ENCODE measurements around the gene MAST2.

DNA sequence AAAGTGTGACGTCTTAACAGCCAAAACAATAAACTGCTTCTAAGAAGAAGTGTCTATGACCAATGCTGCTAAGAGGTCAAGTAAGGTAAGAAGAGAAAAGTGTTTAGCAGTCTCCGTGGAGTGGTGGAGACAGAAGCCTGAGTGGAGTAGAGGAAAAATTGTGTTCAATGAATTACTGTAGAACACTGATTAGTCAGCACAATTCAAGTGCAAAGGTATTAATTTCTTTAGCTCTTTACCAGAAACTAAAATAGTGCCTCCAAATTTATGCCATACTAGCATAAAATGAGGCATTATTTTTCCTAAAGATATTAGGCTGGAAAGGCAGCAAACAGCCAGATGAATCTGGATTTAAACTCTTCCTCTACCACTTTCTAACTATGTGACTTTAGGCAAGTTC, 272.9 kb downstream of the MAST2 start:
- TF ChIP-seq, protein P1, sequence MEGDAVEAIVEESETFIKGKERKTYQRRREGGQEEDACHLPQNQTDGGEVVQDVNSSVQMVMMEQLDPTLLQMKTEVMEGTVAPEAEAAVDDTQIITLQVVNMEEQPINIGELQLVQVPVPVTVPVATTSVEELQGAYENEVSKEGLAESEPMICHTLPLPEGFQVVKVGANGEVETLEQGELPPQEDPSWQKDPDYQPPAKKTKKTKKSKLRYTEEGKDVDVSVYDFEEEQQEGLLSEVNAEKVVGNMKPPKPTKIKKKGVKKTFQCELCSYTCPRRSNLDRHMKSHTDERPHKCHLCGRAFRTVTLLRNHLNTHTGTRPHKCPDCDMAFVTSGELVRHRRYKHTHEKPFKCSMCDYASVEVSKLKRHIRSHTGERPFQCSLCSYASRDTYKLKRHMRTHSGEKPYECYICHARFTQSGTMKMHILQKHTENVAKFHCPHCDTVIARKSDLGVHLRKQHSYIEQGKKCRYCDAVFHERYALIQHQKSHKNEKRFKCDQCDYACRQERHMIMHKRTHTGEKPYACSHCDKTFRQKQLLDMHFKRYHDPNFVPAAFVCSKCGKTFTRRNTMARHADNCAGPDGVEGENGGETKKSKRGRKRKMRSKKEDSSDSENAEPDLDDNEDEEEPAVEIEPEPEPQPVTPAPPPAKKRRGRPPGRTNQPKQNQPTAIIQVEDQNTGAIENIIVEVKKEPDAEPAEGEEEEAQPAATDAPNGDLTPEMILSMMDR (IDR thresholded peaks at IDR 0.05): no peak
- no peak for TF ChIP-seq POLR2A (IDR thresholded peaks at IDR 0.05)
